PFSK-1 (cell line): ENCODE data around the gene GHRL.

ENCODE experiments used
- FOXP2 ChIP-seq: optimal IDR thresholded peaks from 2 replicates; pipeline ENCODE3; 2011; ENCODE audit warnings: borderline replicate concordance, control low read depth, inconsistent platforms; ENCODE audit not compliant: insufficient read depth; ENCODE audit errors: extremely low read length, extremely low read depth
- POLR2AphosphoS5 ChIP-seq: IDR thresholded peaks from 2 replicates; pipeline ENCODE4 v1.6.1; 2012; ENCODE audit warnings: low read depth, mild to moderate bottlenecking, control low read depth, low read length, moderate library complexity
- SIN3A ChIP-seq: IDR thresholded peaks from 2 replicates; pipeline ENCODE4 v1.6.1; 2012; ENCODE audit warnings: mild to moderate bottlenecking, low read length, moderate library complexity, borderline replicate concordance; ENCODE audit not compliant: insufficient read depth
- TAF1 ChIP-seq: IDR thresholded peaks from 2 replicates; pipeline ENCODE4 v1.6.1; 2012; ENCODE audit warnings: low read length, control low read depth, borderline replicate concordance; ENCODE audit not compliant: insufficient read depth
- TF ChIP-seq, protein P1 (sequence below), 2 experiments: IDR thresholded peaks; 2 replicates each; pipeline versions ENCODE4 v1.6.1 to v1.8.0; 2011 to 2012; ENCODE audit warnings: low read depth in 2 of 2, low read length in 2 of 2, control low read depth in 1 of 2, inconsistent platforms in 1 of 2, mild to moderate bottlenecking in 1 of 2, moderate library complexity in 1 of 2; ENCODE audit not compliant: insufficient read depth in 1 of 2

GHRL gene

GRCh38 chr3:10240799-10241198 lies 51.9 kb downstream of the GHRL start:
- TF ChIP-seq POLR2AphosphoS5, result no peak
- no peak for TF ChIP-seq SIN3A
- TF ChIP-seq TAF1, result no peak
- TF ChIP-seq FOXP2, result no peak
- TF ChIP-seq, protein P1, sequence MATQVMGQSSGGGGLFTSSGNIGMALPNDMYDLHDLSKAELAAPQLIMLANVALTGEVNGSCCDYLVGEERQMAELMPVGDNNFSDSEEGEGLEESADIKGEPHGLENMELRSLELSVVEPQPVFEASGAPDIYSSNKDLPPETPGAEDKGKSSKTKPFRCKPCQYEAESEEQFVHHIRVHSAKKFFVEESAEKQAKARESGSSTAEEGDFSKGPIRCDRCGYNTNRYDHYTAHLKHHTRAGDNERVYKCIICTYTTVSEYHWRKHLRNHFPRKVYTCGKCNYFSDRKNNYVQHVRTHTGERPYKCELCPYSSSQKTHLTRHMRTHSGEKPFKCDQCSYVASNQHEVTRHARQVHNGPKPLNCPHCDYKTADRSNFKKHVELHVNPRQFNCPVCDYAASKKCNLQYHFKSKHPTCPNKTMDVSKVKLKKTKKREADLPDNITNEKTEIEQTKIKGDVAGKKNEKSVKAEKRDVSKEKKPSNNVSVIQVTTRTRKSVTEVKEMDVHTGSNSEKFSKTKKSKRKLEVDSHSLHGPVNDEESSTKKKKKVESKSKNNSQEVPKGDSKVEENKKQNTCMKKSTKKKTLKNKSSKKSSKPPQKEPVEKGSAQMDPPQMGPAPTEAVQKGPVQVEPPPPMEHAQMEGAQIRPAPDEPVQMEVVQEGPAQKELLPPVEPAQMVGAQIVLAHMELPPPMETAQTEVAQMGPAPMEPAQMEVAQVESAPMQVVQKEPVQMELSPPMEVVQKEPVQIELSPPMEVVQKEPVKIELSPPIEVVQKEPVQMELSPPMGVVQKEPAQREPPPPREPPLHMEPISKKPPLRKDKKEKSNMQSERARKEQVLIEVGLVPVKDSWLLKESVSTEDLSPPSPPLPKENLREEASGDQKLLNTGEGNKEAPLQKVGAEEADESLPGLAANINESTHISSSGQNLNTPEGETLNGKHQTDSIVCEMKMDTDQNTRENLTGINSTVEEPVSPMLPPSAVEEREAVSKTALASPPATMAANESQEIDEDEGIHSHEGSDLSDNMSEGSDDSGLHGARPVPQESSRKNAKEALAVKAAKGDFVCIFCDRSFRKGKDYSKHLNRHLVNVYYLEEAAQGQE (IDR thresholded peaks at IDR 0.05; ENCODE audit: insufficient read depth in 1 of 2, low read depth in 2 of 2, low read length in 2 of 2), result no peak

DNA sequence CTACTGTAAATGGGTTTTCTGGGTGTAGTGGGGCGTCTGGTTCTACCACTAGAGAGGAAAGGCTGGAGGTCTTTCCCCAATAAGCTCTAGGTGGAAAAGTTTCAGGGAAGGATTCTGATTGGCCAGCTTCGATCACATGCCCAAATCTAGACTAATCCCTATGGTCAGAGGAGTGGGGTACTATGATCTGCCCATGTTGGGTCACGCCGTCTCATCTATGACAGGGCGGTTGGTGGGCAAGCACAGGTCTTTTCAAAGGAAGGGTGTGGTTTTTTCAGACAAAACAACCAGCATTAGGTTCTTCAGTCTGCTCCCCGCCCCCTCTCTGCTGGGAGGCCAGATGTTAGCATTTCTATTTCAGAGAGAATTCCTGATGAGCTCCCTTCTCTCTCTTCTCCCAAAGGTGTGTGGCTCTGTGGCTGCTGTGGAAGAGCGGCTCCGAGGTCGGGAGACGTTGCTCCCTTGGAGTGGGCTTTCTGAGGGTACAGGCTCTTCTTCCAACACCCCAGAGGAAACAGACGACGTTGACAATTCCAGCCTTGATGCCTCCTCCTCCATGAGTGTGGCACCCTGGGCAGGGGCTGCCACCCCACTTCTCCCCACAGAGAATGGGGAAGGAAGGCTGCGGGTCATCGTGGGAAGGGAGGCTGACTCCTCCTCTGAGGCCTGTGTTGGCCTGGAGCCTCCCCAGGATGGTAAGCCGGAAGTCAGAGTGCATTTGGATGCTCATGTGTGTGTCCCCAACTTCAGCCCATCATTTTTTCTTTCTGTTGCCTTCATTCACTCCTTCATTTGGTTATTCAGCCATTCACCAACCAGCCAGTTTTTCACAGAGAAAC lies 54.2 kb downstream of the GHRL start:
- no peak for TF ChIP-seq SIN3A
- TF ChIP-seq, protein P1 (IDR thresholded peaks at IDR 0.05; ENCODE audit: insufficient read depth in 1 of 2, low read depth in 2 of 2, low read length in 2 of 2), result no peak
- TF ChIP-seq TAF1, result no peak
- TF ChIP-seq FOXP2, result no peak
- no peak for TF ChIP-seq POLR2AphosphoS5
